HAP-1 (cell line): Measurements from ENCODE around the gene MIPEP.

Experiments
- DNase-seq, 2 experiments: peaks; one replicate each; pipeline ENCODE4 v3.0.0-alpha.2; 2016 to 2020; ENCODE audit warnings: low spot score in 2 of 2
- H3K27me3 ChIP-seq: fragments of 250-450 bp; sonication (Bioruptor Pico); 2 replicates; pipeline ENCODE4 v1.5.1; 2020; ENCODE audit warnings: low read depth, mild to moderate bottlenecking, moderate library complexity
- H3K36me3 ChIP-seq: fragments of 250-450 bp; sonication (Bioruptor Pico); replicated peaks from 2 replicates; pipeline ENCODE4 v1.5.1; 2020; ENCODE audit warnings: mild to moderate bottlenecking
- H3K4me1 ChIP-seq: fragments of 250-450 bp; sonication (Bioruptor Pico); 2 replicates; pipeline ENCODE4 v1.5.1; 2020; ENCODE audit warnings: mild to moderate bottlenecking
- H3K4me3 ChIP-seq: fragments of 250-450 bp; sonication (Bioruptor Pico); 2 replicates; pipeline ENCODE4 v1.5.1; 2020; ENCODE audit warnings: mild to moderate bottlenecking, moderate library complexity
- H3K9me3 ChIP-seq: fragments of 250-450 bp; sonication (Bioruptor Pico); 2 replicates; pipeline ENCODE4 v1.5.1; 2020; ENCODE audit warnings: mild to moderate bottlenecking, moderate library complexity
- in situ Hi-C: fragments of 300-500 bp; cut with MboI; formaldehyde crosslinking; loops from 3 replicates; pipeline ENCODE4 v1.14.3; 2020; ENCODE audit warnings: low sequenced_read_pairs, inconsistent platforms, mixed read lengths

The MIPEP gene

GRCh38 chr13:23806874-23807526 is 82.2 kb downstream of the MIPEP start:
- Histone ChIP-seq H3K4me3 (no peak overlapping the region), H3K4me1 (peaks cover 29% of the 10 kb centered on the region), H3K9me3 (no peaks in the 10 kb centered on the region), H3K36me3 (no peaks in the 10 kb centered on the region), H3K27me3 (no peaks in the 10 kb centered on the region)
- DNase-seq, result no peak
- in situ Hi-C loops, result no loop called here

GRCh38 chr13:23805821-23806220 is 83.4 kb downstream of the MIPEP start:
- Histone ChIP-seq H3K4me3 (no peak overlapping the region), H3K27me3 (no peaks in the 10 kb centered on the region), H3K9me3 (no peaks in the 10 kb centered on the region), H3K4me1 (peaks cover 18% of the 10 kb centered on the region), H3K36me3 (no peaks in the 10 kb centered on the region)
- no peak for DNase-seq
- in situ Hi-C loops, result no loop called here

- Histone ChIP-seq H3K4me3 (no peak overlapping the region), H3K9me3 (no peaks in the 10 kb centered on the region), H3K4me1 (peaks cover 16% of the 10 kb centered on the region), H3K27me3 (no peaks in the 10 kb centered on the region), H3K36me3 (no peaks in the 10 kb centered on the region)
- in situ Hi-C loops, result no loop called here
- DNase-seq, result no peak
Observed at GRCh38 chr13:23805122-23805521, 84.1 kb downstream of the MIPEP start.

GRCh38 chr13:23804166-23804565 is 85.0 kb downstream of the MIPEP start:
- Histone ChIP-seq H3K4me1 (peaks cover 16% of the 10 kb centered on the region), H3K36me3 (no peaks in the 10 kb centered on the region), H3K4me3 (no peak overlapping the region), H3K9me3 (no peaks in the 10 kb centered on the region), H3K27me3 (no peaks in the 10 kb centered on the region)
- in situ Hi-C loops, result no loop called here
- DNase-seq, result peak in 1 of 2 experiments; percentile 29

GRCh38 chr13:23801141-23801540 is 88.1 kb downstream of the MIPEP start:
- no peaks in the 10 kb centered on the region for H3K9me3 ChIP-seq
- peaks cover 11% of the 10 kb centered on the region for H3K4me1 ChIP-seq
- no peak for DNase-seq
- in situ Hi-C loops, result no loop called here
- no peaks in the 10 kb centered on the region for H3K27me3 ChIP-seq
- no peaks in the 10 kb centered on the region for H3K36me3 ChIP-seq
- H3K4me3 ChIP-seq, result no peak overlapping the region

GRCh38 chr13:23799945-23800344 is 89.3 kb downstream of the MIPEP start:
- Histone ChIP-seq H3K4me1 (peaks cover 15% of the 10 kb centered on the region), H3K9me3 (no peaks in the 10 kb centered on the region), H3K36me3 (no peaks in the 10 kb centered on the region), H3K4me3 (no peak overlapping the region), H3K27me3 (no peaks in the 10 kb centered on the region)
- DNase-seq, result no peak
- in situ Hi-C loops, result no loop called here

- in situ Hi-C loops, result no loop called here
Observed at GRCh38 chr13:23797276-23797903, 91.8 kb downstream of the MIPEP start.

GRCh38 chr13:23796551-23796950 is 92.6 kb downstream of the MIPEP start:
- no peak for DNase-seq
- peaks cover 6% of the 10 kb centered on the region; the same call in 1 of the 2 replicates for H3K4me1 ChIP-seq
- in situ Hi-C loops, result no loop called here

More at GRCh38 chr13:23797276-23797903, 91.8 kb downstream of the MIPEP start:
- H3K4me1 ChIP-seq, result peaks cover 6% of the 10 kb centered on the region; the same call in 1 of the 2 replicates
- no peak overlapping the region for H3K4me3 ChIP-seq
- no peaks in the 10 kb centered on the region for H3K9me3 ChIP-seq
- no peaks in the 10 kb centered on the region for H3K36me3 ChIP-seq
- H3K27me3 ChIP-seq, result no peaks in the 10 kb centered on the region
- no peak for DNase-seq

GRCh38 chr13:23794267-23795161 is 94.7 kb downstream of the MIPEP start:
- Histone ChIP-seq H3K9me3 (no peaks in the 10 kb centered on the region), H3K4me1 (peaks cover 6% of the 10 kb centered on the region; the same call in 1 of the 2 replicates), H3K27me3 (no peaks in the 10 kb centered on the region), H3K36me3 (no peaks in the 10 kb centered on the region), H3K4me3 (no peak overlapping the region)
- DNase-seq, result no peak
- in situ Hi-C loops, result no loop called here

More at GRCh38 chr13:23796551-23796950, 92.6 kb downstream of the MIPEP start:
- H3K9me3 ChIP-seq, result no peaks in the 10 kb centered on the region
- H3K36me3 ChIP-seq, result no peaks in the 10 kb centered on the region
- H3K27me3 ChIP-seq, result no peaks in the 10 kb centered on the region
- no peak overlapping the region for H3K4me3 ChIP-seq

- no peak for DNase-seq
- H3K4me1 ChIP-seq, result peaks cover 6% of the 10 kb centered on the region; the same call in 1 of the 2 replicates
- no peak overlapping the region for H3K4me3 ChIP-seq
- H3K9me3 ChIP-seq, result no peaks in the 10 kb centered on the region
- H3K36me3 ChIP-seq, result no peaks in the 10 kb centered on the region
- H3K27me3 ChIP-seq, result no peaks in the 10 kb centered on the region
- in situ Hi-C loops, result no loop called here
Observed at GRCh38 chr13:23793711-23794110, 95.5 kb downstream of the MIPEP start.

GRCh38 chr13:23792680-23793079 is 96.5 kb downstream of the MIPEP start:
- Histone ChIP-seq H3K4me3 (no peak overlapping the region), H3K9me3 (no peaks in the 10 kb centered on the region), H3K36me3 (no peaks in the 10 kb centered on the region), H3K4me1 (peaks cover 6% of the 10 kb centered on the region; the same call in 1 of the 2 replicates), H3K27me3 (no peaks in the 10 kb centered on the region)
- DNase-seq, result no peak
- in situ Hi-C loops, result no loop called here

- no peaks in the 10 kb centered on the region for H3K27me3 ChIP-seq
- in situ Hi-C loops, result no loop called here
- H3K4me1 ChIP-seq, result peaks cover 6% of the 10 kb centered on the region; the same call in 1 of the 2 replicates
- H3K36me3 ChIP-seq, result no peaks in the 10 kb centered on the region
- no peaks in the 10 kb centered on the region for H3K9me3 ChIP-seq
- DNase-seq, result no peak
- H3K4me3 ChIP-seq, result no peak overlapping the region
Observed at GRCh38 chr13:23790577-23791170, 98.5 kb downstream of the MIPEP start.

- H3K36me3 ChIP-seq, result no peaks in the 10 kb centered on the region
- H3K4me1 ChIP-seq, result peaks cover under 1% of the 10 kb centered on the region; the same call in 1 of the 2 replicates
- H3K9me3 ChIP-seq, result no peaks in the 10 kb centered on the region
- H3K4me3 ChIP-seq, result no peak overlapping the region
- no peaks in the 10 kb centered on the region for H3K27me3 ChIP-seq
- no peak for DNase-seq
- in situ Hi-C loops, result no loop called here
Observed at GRCh38 chr13:23789576-23790346, 99.4 kb downstream of the MIPEP start.
